ENCODE data around the gene SLC12A7. TPM values are rescaled to one million over a fixed set of nuclear protein-coding genes. Genes with fewer than 3 reads are reported as not detected.

Gene SLC12A7
- total RNA-seq, 2 donors from 2014 or later = 18.4 to 34.6 TPM

- TF ChIP-seq CTCF (IDR thresholded peaks at IDR 0.05) = no peak
- no peaks in the 10 kb centered on the region for H3K4me1 ChIP-seq (ENCODE audit: control insufficient read depth in 1 of 2, low read depth in 2 of 2)
- H3K36me3 ChIP-seq = no peaks in the 10 kb centered on the region
Measured at GRCh38 chr5:1069720-1070088, 42.2 kb downstream of the SLC12A7 start.

GRCh38 chr5:1068895-1069719, 42.8 kb downstream of the SLC12A7 start:
- Histone ChIP-seq H3K9me3 (no peaks in the 10 kb centered on the region), H3K27ac (no peak overlapping the region), H3K4me3 (no peak overlapping the region), H3K36me3 (peaks cover 4% of the 10 kb centered on the region), H3K27me3 (replicated peaks; ENCODE audit: insufficient read depth) (no peaks in the 10 kb centered on the region), H3K4me1 (ENCODE audit: control insufficient read depth in 1 of 2, low read depth in 2 of 2) (no peaks in the 10 kb centered on the region)
- no peak for TF ChIP-seq CTCF (IDR thresholded peaks at IDR 0.05)
- DNase-seq (ENCODE audit: low spot score) (no peak), ATAC-seq (ENCODE audit: insufficient number of reproducible peaks, low FRiP score, low read depth) (no peak)

More at GRCh38 chr5:1069720-1070088, 42.2 kb downstream of the SLC12A7 start:
- DNase-seq (ENCODE audit: low spot score) = no peak
- H3K27ac ChIP-seq = no peak overlapping the region
- no peak for ATAC-seq (ENCODE audit: insufficient number of reproducible peaks, low FRiP score, low read depth)
- no peaks in the 10 kb centered on the region for H3K27me3 ChIP-seq (replicated peaks; ENCODE audit: insufficient read depth)
- no peak overlapping the region for H3K4me3 ChIP-seq
- H3K9me3 ChIP-seq = no peaks in the 10 kb centered on the region

- H3K36me3 ChIP-seq = peaks cover 7% of the 10 kb centered on the region
- H3K4me3 ChIP-seq = no peak overlapping the region
- no peaks in the 10 kb centered on the region for H3K9me3 ChIP-seq
- no peak for TF ChIP-seq CTCF (IDR thresholded peaks at IDR 0.05)
- no peaks in the 10 kb centered on the region for H3K27me3 ChIP-seq (replicated peaks; ENCODE audit: insufficient read depth)
- no peak for ATAC-seq (ENCODE audit: insufficient number of reproducible peaks, low FRiP score, low read depth)
- H3K27ac ChIP-seq = no peak overlapping the region
- H3K4me1 ChIP-seq (ENCODE audit: control insufficient read depth in 1 of 2, low read depth in 2 of 2) = no peaks in the 10 kb centered on the region
- no peak for DNase-seq (ENCODE audit: low spot score)
Measured at GRCh38 chr5:1068204-1068894, 43.5 kb downstream of the SLC12A7 start.

- no peak for DNase-seq (ENCODE audit: low spot score)
- Histone ChIP-seq H3K27ac (no peak overlapping the region), H3K9me3 (no peaks in the 10 kb centered on the region), H3K4me3 (no peak overlapping the region), H3K4me1 (ENCODE audit: control insufficient read depth in 1 of 2, low read depth in 2 of 2) (no peaks in the 10 kb centered on the region), H3K27me3 (replicated peaks; ENCODE audit: insufficient read depth) (no peaks in the 10 kb centered on the region), H3K36me3 (peaks cover 7% of the 10 kb centered on the region)
- TF ChIP-seq CTCF (IDR thresholded peaks at IDR 0.05) = no peak
- ATAC-seq (ENCODE audit: insufficient number of reproducible peaks, low FRiP score, low read depth) = no peak
Measured at GRCh38 chr5:1067141-1068121, 44.4 kb downstream of the SLC12A7 start.
